IPS-18c (cell line): ENCODE results near the gene NHS.

Experiments used
- H3K4me3 ChIP-seq: 2 replicates; pipeline ENCODE4 v1.7.0; 2013; ENCODE audit warnings: low read depth, mild to moderate bottlenecking, low read length, moderate library complexity; ENCODE audit not compliant: insufficient read depth
- H3K9me3 ChIP-seq: one replicate; pipeline ENCODE4 v1.6.1; 2013; ENCODE audit warnings: mild to moderate bottlenecking, low read length, moderate library complexity; ENCODE audit not compliant: control insufficient read depth, insufficient read depth

The NHS gene

DNA sequence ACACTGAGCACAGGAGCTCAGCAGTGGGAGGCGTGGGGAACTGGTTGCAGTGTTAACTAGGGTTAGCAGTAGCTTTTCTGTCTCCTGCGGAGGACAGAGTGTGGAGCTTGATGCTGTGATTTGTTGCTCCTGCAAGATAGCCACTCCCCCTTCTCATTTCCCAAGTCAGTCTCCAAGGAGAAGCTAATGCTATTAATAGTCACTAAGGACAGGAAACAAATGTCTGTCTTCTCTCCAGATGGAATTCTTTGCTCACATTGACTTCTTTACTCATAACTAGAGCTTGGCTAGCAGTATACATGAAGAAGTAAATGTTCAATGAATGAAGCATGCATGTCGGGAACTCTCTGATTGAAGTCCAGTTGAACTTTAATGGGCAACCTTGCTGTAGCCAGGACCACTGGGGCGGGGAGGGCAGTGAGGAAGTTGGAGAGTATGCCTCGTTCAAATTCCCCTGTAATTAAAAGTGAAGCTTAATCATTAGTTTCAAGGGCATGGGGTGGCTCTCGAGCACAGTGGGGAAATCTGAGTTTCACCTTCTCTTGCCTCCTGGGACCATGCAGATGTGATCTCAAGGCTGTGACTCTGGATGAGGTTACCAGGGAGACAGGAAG, 205.6 kb downstream of the NHS start:
- Histone ChIP-seq H3K4me3 (no peak overlapping the region), H3K9me3 (no peaks in the 10 kb centered on the region)

DNA sequence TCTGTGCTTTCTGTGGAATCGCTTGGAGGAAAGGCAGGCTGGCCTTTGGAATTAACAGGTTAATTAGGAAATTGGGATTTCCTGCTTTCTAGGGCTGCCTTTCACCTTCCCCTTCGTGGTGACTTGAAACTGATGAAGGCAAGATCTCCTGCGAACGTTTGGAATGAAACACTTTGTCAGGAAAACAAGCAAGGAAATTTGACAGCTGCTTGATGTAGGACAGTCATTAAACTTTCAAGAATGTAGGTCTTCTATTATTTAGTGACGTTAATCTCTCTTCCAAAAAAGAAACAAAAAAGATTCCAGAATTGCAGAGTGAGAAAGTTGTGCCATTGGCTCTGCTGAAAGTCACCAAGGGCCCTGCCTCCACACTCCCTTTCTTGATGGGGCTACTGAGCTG, 206.6 kb downstream of the NHS start:
- no peaks in the 10 kb centered on the region for H3K9me3 ChIP-seq
- no peak overlapping the region for H3K4me3 ChIP-seq

DNA sequence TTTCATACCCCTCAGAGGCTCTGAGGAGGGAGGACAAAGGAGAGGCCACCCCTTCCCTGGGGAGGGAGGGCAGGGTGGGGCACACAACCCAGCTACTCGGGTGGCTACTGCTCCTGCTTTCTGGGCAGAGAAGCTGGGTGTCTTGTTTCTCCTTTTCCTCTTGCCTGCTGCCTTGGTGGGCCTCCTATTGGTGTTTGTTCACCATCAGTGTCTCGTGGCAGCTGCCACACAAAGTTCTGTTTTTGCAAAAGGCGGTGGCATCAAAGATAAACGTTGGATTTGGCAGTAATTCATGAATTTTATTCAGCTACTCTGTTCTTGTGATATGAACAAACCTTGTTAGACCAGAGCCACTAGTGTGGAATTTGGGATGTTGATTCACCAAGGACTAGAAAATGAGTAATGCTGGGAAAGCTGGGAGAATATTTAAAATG, 209.3 kb downstream of the NHS start:
- H3K9me3 ChIP-seq = no peaks in the 10 kb centered on the region
- H3K4me3 ChIP-seq = no peak overlapping the region

DNA sequence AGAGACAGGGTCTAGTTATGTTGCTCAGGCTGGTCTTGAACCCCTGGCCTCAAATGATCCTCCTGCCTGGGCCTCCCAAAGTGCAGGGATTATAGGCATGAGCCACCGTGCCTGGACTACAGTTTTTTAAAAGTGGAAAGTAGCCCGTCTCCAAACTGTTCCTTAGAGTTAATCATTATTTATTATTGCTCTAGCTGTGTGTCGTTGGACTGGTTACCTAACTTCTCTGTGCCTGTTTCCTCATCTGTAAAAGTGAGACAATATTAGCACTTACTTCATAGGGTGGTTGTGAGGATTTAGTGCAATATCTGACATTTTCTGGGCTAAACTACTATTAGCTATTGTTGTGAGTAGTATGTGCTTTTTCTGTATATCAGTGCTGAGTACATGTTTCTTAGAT, 210.0 kb downstream of the NHS start:
- H3K9me3 ChIP-seq = no peaks in the 10 kb centered on the region
- no peak overlapping the region for H3K4me3 ChIP-seq

DNA sequence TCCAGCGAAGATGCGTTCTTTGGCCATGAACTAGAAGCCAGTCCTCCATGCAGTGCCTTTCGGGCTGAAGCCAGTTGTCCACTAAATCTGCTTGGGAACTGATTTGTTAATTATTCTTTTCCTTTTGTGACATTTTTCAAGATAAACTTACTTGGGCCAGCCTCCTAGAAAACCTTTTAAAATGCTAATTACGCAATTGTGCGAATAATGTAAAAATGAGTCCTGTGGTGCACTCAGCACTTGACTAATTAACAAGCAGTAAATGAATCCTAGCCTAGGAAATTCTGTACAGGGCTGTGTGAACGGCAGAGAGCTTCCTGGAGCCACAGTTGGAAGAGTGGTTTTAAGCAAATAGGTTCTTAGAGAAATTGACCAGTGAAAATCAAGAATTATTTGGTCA, 212.4 kb downstream of the NHS start:
- Histone ChIP-seq H3K9me3 (no peaks in the 10 kb centered on the region), H3K4me3 (no peak overlapping the region)

DNA sequence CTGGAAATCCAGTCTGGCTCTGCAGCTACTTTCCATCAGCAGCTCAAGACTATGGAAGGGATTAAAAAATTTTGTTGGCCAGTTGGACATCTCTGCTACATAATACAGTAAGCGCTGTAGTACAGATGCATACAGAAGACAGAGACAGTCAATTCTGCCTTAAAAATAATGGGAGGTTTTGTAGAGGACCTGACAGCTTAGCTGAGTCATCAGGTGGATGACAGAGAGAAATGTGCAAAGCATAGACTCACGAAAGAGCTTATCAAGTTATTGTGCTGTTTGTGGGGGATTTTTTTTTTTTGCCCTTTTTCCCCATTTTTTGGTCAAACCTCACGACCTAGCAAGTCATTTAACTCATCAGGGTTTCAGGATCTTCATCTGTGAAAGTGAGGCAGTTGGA, 213.3 kb downstream of the NHS start:
- Histone ChIP-seq H3K9me3 (no peaks in the 10 kb centered on the region), H3K4me3 (no peak overlapping the region)

DNA sequence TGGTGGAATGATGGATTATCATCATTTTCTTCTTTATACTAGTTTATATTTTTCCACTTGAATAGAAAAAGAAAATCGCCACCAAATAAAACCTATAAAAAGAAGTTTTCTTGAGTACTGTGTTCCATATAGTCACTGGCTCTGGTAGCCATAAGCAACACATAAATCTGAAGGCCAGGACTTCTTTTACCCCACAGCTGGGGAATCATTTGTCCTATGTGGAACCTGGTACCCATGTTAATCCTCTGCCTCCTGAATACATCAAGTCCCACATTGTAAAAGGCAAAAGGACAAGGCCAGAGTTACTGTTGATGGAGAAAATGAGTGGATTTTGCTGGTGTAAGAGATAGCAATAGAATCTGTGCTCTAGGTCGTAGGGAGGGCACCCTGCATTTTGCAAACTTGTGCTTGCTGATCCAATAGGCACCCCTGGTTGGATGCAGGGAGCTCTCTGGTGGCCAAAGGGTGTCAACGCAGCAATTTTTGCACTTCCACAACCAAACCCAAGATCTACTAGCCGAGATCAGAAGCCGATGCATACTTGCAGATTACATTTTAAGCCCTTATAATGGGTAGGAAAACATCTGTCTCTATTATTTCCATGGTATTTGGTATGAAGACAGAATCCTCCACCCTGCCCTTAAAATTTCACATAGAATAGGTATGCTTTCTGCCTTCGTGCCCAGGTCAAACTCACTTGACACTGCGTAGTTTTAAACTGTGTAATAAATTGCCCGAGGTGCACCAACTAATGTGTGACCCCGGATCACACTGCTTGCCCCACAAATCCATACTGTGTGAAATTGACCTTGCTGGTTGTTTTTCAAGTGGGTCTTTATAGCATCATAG, 216.1 kb downstream of the NHS start:
- Histone ChIP-seq H3K9me3 (no peaks in the 10 kb centered on the region), H3K4me3 (no peak overlapping the region)

DNA sequence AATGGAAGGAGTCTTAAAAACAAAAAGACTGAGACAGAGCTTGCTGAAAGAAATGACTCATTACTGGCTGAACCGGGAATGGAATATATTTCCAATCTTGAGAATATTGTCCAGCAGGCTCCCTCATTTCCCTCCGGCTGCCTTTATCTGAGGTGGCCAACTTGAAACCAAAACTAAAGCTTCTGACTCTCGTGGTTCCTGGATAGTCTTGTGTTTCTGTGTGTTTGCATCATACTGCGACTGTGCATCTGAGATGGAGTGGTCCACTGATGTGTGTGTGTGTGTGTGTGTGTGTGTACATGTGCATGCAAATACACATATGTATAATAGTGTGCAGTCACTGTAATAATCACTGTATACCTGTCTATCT, 216.7 kb downstream of the NHS start:
- no peaks in the 10 kb centered on the region for H3K9me3 ChIP-seq
- H3K4me3 ChIP-seq = no peak overlapping the region

DNA sequence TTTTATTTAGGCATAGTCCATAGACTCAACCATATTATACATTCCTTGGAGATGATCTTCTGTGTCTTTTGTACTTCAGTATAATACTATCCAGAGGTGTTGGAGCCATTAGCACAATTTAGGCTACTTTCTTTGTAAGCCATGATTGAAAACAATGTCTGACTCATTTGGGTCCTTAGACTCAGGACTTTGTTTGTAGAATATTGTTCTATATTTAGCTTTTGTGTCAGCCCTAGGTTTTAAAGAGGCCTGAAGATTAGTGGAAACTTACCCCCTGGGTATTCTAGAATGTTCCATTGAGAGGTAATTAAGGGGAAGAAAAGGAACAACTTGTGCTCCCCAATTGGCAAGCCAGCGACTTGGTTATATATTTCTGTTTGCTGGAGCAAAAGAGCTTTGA, 217.1 kb downstream of the NHS start:
- H3K9me3 ChIP-seq = no peaks in the 10 kb centered on the region
- H3K4me3 ChIP-seq = no peak overlapping the region

DNA sequence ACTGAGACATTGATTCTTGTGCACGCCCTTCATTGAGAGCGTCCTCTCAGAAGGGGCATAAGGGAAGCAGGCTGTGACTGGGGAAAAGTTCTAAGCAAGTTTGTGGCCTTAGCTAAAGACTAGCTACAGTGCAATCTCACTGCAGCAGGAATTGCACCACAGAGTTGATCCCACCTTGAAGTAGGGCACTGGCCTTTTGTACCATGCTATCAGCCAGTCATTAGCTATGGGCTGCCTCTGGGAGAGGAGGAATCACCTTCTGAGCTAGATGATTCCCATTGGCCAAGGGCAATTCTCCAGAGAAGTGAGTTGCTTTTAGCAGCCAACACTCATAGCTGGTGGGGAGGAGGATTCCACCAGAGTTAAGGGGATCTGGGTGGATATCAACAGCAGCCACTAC, 219.7 kb downstream of the NHS start:
- Histone ChIP-seq H3K9me3 (no peaks in the 10 kb centered on the region), H3K4me3 (no peak overlapping the region)

DNA sequence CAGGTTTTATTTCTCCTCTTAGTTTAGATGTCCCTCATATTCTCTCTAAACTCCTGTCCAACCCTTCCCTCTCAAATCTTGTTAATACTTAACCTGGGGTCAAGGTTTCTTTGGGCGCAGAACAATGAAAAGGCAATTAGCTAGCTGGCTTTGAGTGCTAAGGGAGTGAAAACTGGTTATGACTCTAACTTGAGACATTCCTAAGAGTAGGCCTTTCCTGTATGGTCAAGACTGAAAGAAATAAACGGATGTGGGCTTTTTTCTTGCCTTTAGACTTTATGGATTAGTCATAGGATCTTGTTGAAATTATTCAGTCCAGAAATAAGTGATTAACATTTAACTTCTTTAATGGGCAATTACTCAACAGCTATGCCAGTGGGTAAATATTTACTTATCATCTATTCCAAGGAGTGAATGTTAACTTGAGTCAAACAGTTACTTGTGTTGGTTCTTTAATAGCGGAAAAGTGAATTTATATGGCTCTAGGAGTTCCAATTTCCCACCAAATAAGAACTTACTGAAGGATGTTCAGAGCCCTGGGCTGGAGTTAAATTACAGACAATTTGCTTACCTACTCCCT, 220.5 kb downstream of the NHS start:
- Histone ChIP-seq H3K4me3 (no peak overlapping the region), H3K9me3 (no peaks in the 10 kb centered on the region)

DNA sequence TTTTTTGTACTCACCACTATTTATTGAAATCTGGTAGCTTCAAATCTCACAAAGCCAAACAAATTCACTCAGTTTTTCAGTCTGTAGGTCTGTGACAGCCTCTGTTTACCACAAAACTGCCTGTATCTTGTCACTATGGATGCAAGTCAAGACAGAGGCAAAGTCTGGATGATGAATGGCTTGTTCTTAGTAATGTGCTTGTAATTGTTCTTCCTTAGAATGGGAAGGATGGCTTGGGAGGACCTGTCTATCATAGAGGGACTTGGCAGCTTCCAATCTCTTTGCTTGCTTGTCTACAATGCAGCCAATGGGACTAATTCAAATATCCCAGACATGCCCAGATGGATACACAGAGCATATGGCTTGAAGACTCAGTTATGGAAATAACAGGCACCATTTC, 221.1 kb downstream of the NHS start:
- H3K9me3 ChIP-seq = no peaks in the 10 kb centered on the region
- no peak overlapping the region for H3K4me3 ChIP-seq

DNA sequence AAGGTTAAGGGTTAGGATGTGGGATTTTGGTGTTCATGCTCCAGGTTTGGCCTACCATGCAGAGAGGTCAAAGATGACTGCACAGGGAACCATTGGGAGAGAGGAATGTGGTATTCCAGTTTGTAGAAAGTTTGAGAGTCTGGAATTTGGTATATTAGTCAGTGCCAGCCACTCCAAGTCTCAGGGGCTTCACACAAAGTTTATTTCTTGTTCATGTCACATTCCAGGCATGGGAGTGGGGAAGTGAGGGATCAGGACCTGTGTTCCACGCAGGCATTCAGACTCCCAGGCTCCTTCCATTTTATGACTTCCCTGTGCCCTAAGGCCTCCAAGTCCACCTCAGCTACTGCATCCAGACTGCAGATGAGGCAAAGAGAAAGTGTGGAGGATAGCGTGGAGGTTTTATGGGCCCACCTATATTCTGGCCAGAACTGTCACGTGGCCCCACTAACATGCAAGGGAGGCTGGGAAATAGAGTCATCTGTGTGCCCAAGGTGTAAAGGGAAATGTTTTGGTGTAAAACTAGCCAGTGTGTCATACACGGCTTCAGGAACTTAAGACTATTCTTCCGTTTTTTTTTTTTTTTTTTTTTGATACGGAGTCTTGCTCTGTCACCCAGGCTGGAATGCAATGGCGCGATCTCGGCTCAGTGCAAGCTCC, 221.7 kb downstream of the NHS start:
- H3K9me3 ChIP-seq = no peaks in the 10 kb centered on the region
- H3K4me3 ChIP-seq = no peak overlapping the region

DNA sequence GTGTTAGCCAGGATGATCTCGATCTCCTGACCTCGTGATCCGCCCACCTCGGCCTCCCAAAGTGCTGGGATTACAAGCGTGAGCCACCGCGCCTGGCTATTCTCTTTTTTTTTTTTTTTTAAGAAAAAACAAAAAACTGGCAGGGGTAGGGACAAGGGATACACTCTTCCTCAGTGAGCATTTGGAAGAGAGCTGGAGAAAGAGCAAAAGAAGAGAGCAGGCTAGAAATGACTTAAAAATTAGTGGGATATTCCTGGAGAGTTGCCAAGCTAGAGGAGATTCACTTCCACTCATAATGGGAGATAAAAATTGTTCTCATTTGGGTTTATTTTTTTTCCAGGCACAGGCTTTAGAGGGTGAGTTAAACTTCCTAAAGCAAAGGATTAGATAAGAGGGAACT, 222.3 kb downstream of the NHS start:
- no peak overlapping the region for H3K4me3 ChIP-seq

DNA sequence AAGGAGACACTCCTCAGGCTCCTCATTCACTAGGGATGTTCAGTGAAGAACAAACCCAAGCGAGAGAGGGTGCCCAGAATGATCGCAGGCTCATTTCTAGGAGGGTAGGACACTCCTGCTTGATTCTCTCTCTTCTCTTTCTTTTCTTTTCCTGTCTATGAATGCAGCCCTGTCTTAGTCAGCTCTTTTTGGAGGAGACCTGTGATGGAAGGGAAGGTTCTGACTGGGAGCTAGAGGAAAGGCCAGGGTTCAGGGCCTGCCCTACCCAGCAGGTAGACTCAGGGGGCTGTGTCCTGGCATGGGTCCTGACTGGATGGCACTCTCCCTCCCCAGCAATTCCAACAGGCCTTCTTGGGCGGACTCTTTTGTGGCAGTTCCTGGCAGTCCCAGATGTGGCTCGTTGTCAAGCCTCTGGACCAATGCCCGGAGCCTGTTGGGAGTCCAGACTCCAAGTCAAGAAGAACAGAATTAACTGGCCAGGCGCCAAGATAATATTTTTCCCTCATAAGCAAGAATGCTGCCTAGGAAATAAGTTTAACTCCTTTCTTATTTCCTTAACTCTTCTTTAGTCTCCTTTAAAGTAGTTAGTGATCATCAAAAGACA, 222.9 kb downstream of the NHS start:
- no peak overlapping the region for H3K4me3 ChIP-seq
- no peaks in the 10 kb centered on the region for H3K9me3 ChIP-seq

More for the DNA sequence above, 222.3 kb downstream of the NHS start:
- no peaks in the 10 kb centered on the region for H3K9me3 ChIP-seq

DNA sequence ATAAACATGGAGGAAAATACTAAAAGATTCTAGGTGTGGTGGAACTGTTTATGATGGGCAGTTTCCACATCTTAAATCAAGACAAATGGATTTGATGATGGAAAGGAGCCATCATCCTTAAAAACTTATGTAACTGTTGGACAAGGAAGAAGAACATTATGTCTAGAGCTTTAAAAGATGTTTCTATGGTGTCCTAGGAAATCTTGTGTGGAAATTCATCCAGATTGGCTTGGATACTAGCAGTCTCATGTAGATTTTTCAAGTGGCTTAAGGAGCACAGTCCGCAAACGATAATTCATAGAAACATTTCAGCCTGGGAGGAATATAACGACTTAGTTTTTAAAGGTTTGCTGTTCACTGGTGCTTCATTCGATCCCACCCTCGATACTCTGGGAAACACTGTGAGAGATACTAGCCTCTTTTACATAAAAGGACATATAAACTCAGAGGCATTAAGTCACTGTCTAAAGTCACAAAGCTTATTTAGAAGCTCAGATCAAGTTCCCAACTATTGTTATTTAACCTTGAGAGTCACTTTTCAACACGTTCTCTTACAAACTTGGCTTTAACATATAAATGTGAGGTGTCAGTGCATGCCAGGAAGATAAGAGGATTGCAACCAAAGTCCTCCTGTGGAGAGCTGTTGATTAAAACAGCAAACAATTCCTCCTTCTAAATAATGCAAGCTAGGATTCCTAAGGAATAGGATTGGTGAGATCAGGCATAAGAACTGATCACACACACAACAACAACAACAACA, 226.6 kb downstream of the NHS start:
- H3K4me3 ChIP-seq = no peak overlapping the region
- H3K9me3 ChIP-seq = no peaks in the 10 kb centered on the region

DNA sequence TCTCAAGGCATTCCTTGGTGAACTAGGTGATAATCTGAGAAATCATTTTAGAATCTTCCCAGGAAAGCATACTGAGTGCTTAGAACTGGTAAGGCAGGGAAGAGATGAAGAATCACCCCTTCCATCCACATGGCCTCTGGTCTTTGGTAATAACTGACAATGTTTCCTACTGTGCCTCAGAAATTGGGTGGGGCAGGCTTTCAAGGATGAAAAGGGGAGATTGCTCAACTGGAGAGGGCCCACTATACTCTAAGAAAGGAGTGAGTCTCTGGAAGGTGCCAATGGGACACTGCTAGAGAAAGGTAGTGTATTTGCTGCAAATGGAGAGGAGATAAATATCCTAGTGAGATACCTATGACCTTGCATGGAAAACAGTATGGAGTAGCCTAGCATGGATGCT, 227.2 kb downstream of the NHS start:
- H3K4me3 ChIP-seq = no peak overlapping the region

More for the DNA sequence above, 227.2 kb downstream of the NHS start:
- no peaks in the 10 kb centered on the region for H3K9me3 ChIP-seq
